SU-DHL-6 (cell line): ENCODE measurements around the gene HSF5.

ENCODE experiments used
- EZH2phosphoT487 ChIP-seq: fragments of 200-600 bp; sonication (generic), shearing (Covaris generic); conservative IDR thresholded peaks from 2 replicates; pipeline ENCODE4 v1.6.1; 2018; ENCODE audit warnings: mild to moderate bottlenecking, antibody characterized with exemption, low read length, moderate library complexity, mixed read lengths
- TF ChIP-seq, protein P1 (sequence below): fragments of 200-600 bp; sonication (generic); IDR thresholded peaks from one replicate; pipeline ENCODE4 v1.5.1; 2017; ENCODE audit warnings: antibody characterized with exemption, mild to moderate bottlenecking, low read length, moderate library complexity; ENCODE audit not compliant: insufficient read depth, poor library complexity, severe bottlenecking

DNA sequence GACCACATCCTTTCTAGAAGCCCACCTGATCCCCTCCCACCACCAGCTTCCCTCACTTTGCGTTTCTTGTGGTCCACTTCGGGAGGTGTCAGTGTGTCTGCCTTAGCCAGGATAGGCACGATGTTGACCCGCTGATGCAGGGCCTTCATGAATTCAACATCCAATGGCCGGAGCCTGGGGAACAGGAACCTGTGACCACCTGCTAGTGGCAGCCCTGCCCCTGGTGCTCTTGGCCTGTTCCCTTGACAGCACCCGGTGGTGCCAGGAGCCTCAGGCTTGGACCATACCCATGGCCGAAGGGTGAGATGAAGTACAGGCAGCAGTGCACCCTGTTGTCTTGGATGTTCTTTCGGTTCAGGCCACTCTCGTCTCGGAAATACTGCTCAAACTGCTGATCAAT, 33.5 kb upstream of the HSF5 start:
- TF ChIP-seq, protein P1, sequence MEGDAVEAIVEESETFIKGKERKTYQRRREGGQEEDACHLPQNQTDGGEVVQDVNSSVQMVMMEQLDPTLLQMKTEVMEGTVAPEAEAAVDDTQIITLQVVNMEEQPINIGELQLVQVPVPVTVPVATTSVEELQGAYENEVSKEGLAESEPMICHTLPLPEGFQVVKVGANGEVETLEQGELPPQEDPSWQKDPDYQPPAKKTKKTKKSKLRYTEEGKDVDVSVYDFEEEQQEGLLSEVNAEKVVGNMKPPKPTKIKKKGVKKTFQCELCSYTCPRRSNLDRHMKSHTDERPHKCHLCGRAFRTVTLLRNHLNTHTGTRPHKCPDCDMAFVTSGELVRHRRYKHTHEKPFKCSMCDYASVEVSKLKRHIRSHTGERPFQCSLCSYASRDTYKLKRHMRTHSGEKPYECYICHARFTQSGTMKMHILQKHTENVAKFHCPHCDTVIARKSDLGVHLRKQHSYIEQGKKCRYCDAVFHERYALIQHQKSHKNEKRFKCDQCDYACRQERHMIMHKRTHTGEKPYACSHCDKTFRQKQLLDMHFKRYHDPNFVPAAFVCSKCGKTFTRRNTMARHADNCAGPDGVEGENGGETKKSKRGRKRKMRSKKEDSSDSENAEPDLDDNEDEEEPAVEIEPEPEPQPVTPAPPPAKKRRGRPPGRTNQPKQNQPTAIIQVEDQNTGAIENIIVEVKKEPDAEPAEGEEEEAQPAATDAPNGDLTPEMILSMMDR: no peak
- no peak for TF ChIP-seq EZH2phosphoT487
